Brain microvascular endothelial cell (primary cell): Measurements from ENCODE around the gene TYW1B.
"Not testable (repeated sequence)": the region's sequence is repeated elsewhere in the genome, so short reads cannot be mapped to it uniquely, and the experiment has no call there.

ENCODE experiments used
- DNase-seq: peaks from one replicate; pipeline ENCODE4 v3.0.0-alpha.2; 2020
- H3K27ac ChIP-seq: fragments of 250-450 bp; sonication (Bioruptor Pico); 2 replicates; pipeline ENCODE4 v1.5.1; 2020; ENCODE audit warnings: mild to moderate bottlenecking, moderate library complexity
- H3K27me3 ChIP-seq: fragments of 250-450 bp; sonication (Bioruptor Pico); replicated peaks from 2 replicates; pipeline ENCODE4 v1.5.1; 2020; ENCODE audit warnings: mild to moderate bottlenecking
- H3K36me3 ChIP-seq: fragments of 250-450 bp; sonication (Bioruptor Pico); replicated peaks from 2 replicates; pipeline ENCODE4 v1.5.1; 2020; ENCODE audit warnings: mild to moderate bottlenecking
- H3K4me3 ChIP-seq: 2 replicates; pipeline ENCODE4 v1.5.1; 2011; ENCODE audit warnings: low read depth, mild to moderate bottlenecking, control low read depth, low read length, moderate library complexity
- CTCF ChIP-seq: IDR thresholded peaks from 2 replicates; pipeline ENCODE4 v1.5.1; 2011; ENCODE audit warnings: low read depth, mild to moderate bottlenecking, moderate library complexity, low read length, control low read depth, inconsistent platforms; ENCODE audit errors: missing control alignments
- in situ Hi-C: cut with HindIII; loops from 2 replicates; pipeline ENCODE4 v1.10.0; 2017; ENCODE audit warnings: low sequenced_read_pairs, low pct_ligation_motif_present

Gene TYW1B

GRCh38 chr7:72829687-72830354, 1.8 kb upstream of the TYW1B start:
- peak; percentile 58 for TF ChIP-seq CTCF
- in situ Hi-C loops, H3K27me3 ChIP-seq: not testable (repeated sequence)

DNA sequence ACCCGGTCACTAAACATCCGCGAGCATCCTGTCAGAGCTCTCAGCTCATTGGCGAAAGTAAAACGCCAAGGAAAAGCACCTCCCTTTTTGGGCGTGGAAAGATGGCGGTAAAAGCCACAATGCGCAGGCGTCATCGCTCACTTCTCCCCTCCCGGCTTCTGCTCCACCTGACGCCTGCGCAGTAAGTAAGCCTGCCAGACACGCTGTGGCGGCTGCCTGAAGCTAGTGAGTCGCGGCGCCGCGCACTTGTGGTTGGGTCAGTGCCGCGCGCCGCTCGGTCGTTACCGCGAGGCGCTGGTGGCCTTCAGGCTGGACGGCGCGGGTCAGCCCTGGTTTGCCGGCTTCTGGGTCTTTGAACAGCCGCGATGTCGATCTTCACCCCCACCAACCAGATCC, 1.3 kb upstream of the TYW1B start:
- in situ Hi-C loops: not testable (repeated sequence)
- peak overlapping the region; percentile 68 for H3K4me3 ChIP-seq

More at GRCh38 chr7:72829687-72830354, 1.8 kb upstream of the TYW1B start:
- Histone ChIP-seq H3K27ac (peak overlapping the region; percentile 76), H3K4me3 (peak overlapping the region; percentile 68), H3K36me3 (peaks cover 14% of the 10 kb centered on the region)
- peak; percentile 85 for DNase-seq

GRCh38 chr7:72823765-72824732, 4.0 kb downstream of the TYW1B start:
- H3K4me3 ChIP-seq, H3K27me3 ChIP-seq, in situ Hi-C loops, H3K27ac ChIP-seq, H3K36me3 ChIP-seq: not testable (repeated sequence)
- TF ChIP-seq CTCF: peak; percentile 5
- DNase-seq: peak; percentile 53

More for the DNA sequence above, 1.3 kb upstream of the TYW1B start:
- H3K36me3 ChIP-seq, H3K27me3 ChIP-seq: not testable (repeated sequence)
- peak overlapping the region; percentile 76 for H3K27ac ChIP-seq
- peak; percentile 98 for DNase-seq

DNA sequence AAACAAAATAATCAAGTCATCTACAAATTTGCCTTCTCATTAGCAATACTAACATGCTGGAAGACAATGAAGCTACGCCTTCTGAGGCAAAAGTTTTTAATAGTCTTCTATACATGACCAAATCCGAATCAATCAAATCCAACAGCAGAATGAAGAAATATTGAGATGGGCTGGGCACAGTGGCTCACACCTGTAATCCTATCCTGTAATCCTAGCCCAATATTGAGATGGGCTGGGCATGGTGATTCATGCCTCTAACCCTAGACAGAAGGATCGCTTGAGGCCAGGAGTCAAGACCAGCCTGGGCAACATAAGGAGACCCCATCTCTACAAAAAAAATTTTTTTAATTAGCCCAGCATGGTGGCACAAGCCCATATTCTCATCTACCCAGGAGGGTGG, 5.5 kb downstream of the TYW1B start:
- H3K36me3 ChIP-seq, H3K27me3 ChIP-seq, in situ Hi-C loops, DNase-seq, H3K27ac ChIP-seq, H3K4me3 ChIP-seq: not testable (repeated sequence)

DNA sequence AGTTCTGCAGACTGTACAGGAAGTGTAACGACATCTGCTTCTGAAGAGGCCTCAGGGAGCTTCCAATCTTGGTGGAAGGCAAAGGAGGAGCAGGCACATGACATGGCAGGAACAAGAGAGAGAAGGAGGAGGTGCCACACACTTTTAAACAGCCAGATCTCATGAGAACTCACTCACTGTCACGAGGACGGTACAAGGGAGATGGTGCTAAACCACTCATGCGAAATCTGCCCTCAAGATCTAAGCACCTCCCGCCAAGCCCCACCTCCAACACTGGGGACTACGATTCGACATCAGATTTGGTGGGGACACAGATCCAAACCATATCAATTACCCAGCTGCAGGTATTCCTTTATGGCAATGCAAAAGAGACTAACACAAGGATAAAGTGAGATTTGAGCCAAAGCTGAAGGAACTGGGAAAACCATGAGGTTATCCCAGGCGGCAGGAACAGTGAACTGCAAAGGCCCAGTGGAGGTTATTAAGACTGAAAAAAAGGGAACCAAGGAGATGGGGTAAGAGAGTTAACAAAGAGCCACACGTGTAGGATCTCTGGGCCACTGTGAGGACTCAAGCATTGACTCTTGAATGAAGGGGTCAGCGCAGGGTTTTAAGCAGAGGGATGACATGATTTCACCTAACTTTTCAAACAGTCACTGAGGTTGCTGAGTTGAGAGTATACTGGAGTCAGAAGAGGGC, 9.2 kb downstream of the TYW1B start:
- DNase-seq, H3K27ac ChIP-seq, in situ Hi-C loops: not testable (repeated sequence)

DNA sequence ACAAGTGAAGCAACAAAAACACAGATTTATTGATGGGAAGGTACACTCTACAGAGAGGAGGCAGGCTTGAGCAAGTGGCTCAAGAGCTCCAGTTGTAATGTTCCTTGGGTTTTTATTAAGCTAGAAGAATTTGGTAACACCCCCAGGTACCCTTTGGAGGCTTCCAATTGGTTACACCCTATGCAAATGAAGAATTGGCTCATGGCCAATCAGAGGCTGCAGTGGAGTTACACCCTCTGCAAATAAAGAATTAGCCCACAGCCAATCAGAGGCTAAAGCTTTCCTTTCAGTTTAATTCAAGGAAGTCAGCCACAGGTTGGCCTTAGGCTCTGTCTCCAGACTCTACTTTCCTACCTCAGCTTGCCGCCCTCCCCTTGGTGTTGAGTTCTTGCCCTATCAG, 10.3 kb downstream of the TYW1B start:
- DNase-seq, in situ Hi-C loops, H3K4me3 ChIP-seq, H3K27ac ChIP-seq, H3K27me3 ChIP-seq, H3K36me3 ChIP-seq: not testable (repeated sequence)

More for the DNA sequence above, 9.2 kb downstream of the TYW1B start:
- not testable (repeated sequence) for H3K27me3 ChIP-seq, H3K36me3 ChIP-seq, H3K4me3 ChIP-seq

DNA sequence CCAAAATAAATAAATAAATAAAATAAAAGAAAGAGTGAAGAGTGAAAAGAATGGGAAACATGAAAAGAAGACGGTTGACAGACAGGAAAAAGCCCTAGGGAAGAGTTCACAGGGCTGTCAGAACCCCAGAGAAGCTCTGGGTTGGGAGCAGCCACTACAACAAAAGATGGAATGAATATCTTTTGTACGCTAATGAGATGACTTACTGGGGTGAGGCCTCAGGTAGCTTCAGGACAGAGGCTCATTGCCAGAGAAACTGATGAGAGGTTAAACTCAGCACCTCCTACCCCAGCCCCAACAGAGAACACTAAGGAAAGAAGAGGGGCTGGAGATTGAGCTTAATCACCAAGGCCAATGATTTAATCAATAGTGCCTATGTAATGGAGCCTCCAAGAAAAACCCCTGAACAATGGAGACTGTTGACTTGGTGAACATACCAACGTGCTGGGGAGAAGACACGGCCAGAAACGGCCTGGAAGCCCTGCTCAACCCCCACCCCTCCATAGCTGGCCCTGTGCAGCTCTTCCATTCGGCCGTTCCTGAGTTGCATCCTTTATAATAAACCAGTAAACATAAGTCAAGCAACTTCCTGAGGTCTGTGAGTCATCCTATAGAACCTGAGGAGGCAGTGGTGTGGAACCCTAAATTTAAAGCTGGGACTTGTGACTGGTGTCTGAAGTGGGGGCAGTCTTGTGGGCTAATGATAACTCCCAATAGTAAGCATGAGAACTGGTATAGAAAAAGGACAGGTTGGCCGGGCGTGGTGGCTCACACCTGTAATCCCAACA, 11.4 kb downstream of the TYW1B start:
- H3K4me3 ChIP-seq, H3K27ac ChIP-seq, in situ Hi-C loops, H3K36me3 ChIP-seq, H3K27me3 ChIP-seq, DNase-seq: not testable (repeated sequence)

DNA sequence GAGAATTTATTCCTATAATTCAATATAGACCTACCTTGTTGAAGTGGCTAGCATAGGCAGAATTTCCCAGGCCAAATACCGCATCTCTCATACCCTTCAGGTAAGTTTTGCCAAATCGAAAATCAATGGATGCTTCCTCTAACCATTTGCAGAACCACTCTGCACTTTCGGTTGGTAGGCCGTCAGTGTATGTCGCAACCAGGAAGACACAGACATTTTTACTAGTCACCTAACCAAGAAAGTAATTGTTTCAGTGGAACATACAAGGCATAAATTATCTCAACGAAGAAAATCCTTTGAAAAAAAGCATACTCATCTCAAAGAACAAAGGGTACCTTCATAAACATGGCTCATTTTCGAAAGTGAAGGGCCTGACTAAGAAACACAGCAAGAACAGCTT, 17.6 kb downstream of the TYW1B start:
- H3K36me3 ChIP-seq, in situ Hi-C loops, H3K27ac ChIP-seq, DNase-seq, H3K27me3 ChIP-seq, H3K4me3 ChIP-seq: not testable (repeated sequence)

GRCh38 chr7:72808511-72808910, 19.5 kb downstream of the TYW1B start:
- H3K36me3 ChIP-seq, H3K27me3 ChIP-seq, DNase-seq, H3K4me3 ChIP-seq, in situ Hi-C loops, H3K27ac ChIP-seq: not testable (repeated sequence)

GRCh38 chr7:72806851-72807250, 21.1 kb downstream of the TYW1B start:
- H3K36me3 ChIP-seq, DNase-seq, H3K27me3 ChIP-seq, H3K4me3 ChIP-seq, in situ Hi-C loops, H3K27ac ChIP-seq: not testable (repeated sequence)
